ENCODE results near the gene SLC31A1. TPM values are rescaled to one million over a fixed set of nuclear protein-coding genes. Genes with fewer than 3 reads are reported as not detected.

SLC31A1 gene
- total RNA-seq, result 1 to 10 TPM; 7.7 to 7.8 TPM

GRCh38 chr9:113221003-113221799 is at the start of gene SLC31A1, which contains the start of gene FKBP15:
Gene SLC31A1, plus strand, starts transcription at chr9:113221544. Its CDS starts 34,605 bp downstream, at chr9:113256149.
Gene FKBP15, minus strand, starts transcription at chr9:113221277. Its CDS starts 34 bp downstream, at chr9:113221243.

GRCh38 chr9:113275157-113276131 is 54.1 kb downstream of the SLC31A1 start, which contains the start of the genes CDC26 and PRPF4:
Gene CDC26, minus strand, starts transcription at chr9:113275572. Its CDS starts 3,065 bp downstream, at chr9:113272507.
Gene PRPF4, plus strand, starts transcription at chr9:113275658. Its CDS starts 86 bp downstream, at chr9:113275744.

GRCh38 chr9:113302792-113303418 is 81.6 kb downstream of the SLC31A1 start, which contains the start of gene RNF183:
Gene RNF183, minus strand, starts transcription at chr9:113303376. Its CDS starts 5,192 bp downstream, at chr9:113298184.

Other genes starting within 250 kb of the SLC31A1 start
- under 1 TPM; 0.55 to 0.60 TPM for gene ZNF883, start 209.4 kb upstream of the SLC31A1 start, total RNA-seq
- under 1 TPM; 0.87 to 0.98 TPM for gene ZFP37, start 164.8 kb upstream of the SLC31A1 start, total RNA-seq
- 1 to 10 TPM; 3.4 to 3.5 TPM for gene SLC31A2, start 70.5 kb upstream of the SLC31A1 start, total RNA-seq
- 10 to 100 TPM; 34.7 to 35.4 TPM for gene FKBP15, start 267 bp upstream of the SLC31A1 start, total RNA-seq
- 10 to 100 TPM; 32.2 to 35.2 TPM for gene CDC26, start 54.0 kb downstream of the SLC31A1 start, total RNA-seq
- 10 to 100 TPM; 22.8 to 25.0 TPM for gene PRPF4, start 54.1 kb downstream of the SLC31A1 start, total RNA-seq
- gene RNF183, start 81.8 kb downstream of the SLC31A1 start, total RNA-seq, result not detected
- under 1 TPM; 0.91 to 0.96 TPM for gene WDR31, start 118.7 kb downstream of the SLC31A1 start, total RNA-seq
- gene BSPRY, start 128.0 kb downstream of the SLC31A1 start, total RNA-seq, result 1 to 10 TPM; 2.5 to 2.6 TPM
- 10 to 100 TPM; 15.5 to 17.0 TPM for gene HDHD3, start 155.4 kb downstream of the SLC31A1 start, total RNA-seq
- 10 to 100 TPM; 27.9 to 32.9 TPM for gene ALAD, start 179.7 kb downstream of the SLC31A1 start, total RNA-seq
- gene POLE3, start 189.1 kb downstream of the SLC31A1 start, total RNA-seq, result 10 to 100 TPM; 60.5 to 61.2 TPM
- under 1 TPM; 0.39 to 0.43 TPM for gene C9orf43, start 189.2 kb downstream of the SLC31A1 start, total RNA-seq
- gene RGS3, start 242.2 kb downstream of the SLC31A1 start, total RNA-seq, result 10 to 100 TPM; 33.3 to 34.1 TPM